H1 (cell line): ENCODE results near the gene ROGDI. TPM values are rescaled to one million over a fixed set of nuclear protein-coding genes. Genes with fewer than 3 reads are reported as not detected.

Source experiments
- CTCF ChIA-PET: fragments of 300-600 bp; sonication (Branson Sonifier 250); formaldehyde crosslinking; loops from one replicate; lab custom pipeline; 2021; ENCODE audit not compliant: partially characterized antibody; lab: Charles Lee
- POLR2A ChIA-PET: fragments of 300-600 bp; sonication (Branson Sonifier 250); formaldehyde crosslinking; loops from one replicate; lab custom pipeline; 2021; ENCODE audit warnings: inconsistent platforms; ENCODE audit not compliant: partially characterized antibody; lab: Charles Lee
- DNase-seq, 2 experiments: peaks; one replicate each; pipeline versions ENCODE4 v3.0.0 to v3.0.0-alpha.2; 2010 to 2022; ENCODE audit warnings: low spot score in 2 of 2, low read depth in 1 of 2, mixed read lengths in 1 of 2
- FAIRE-seq: peaks from 2 replicates; lab custom pipeline; 2011; peaks lifted over from hg19 to GRCh38; lab: Jason Lieb, UNC
- H2AFZ ChIP-seq: 2 replicates; pipeline ENCODE4 v1.8.1; 2012; ENCODE audit warnings: low read length, inconsistent platforms
- H2AK5ac ChIP-seq: 2 replicates; pipeline ENCODE4 v1.6.1; 2013; ENCODE audit warnings: low read depth, low read length
- H2BK120ac ChIP-seq: replicated peaks from 2 replicates; pipeline ENCODE3; 2013; ENCODE audit warnings: low read depth, low read length, inconsistent platforms
- H2BK12ac ChIP-seq: 2 replicates; pipeline ENCODE4 v1.6.1; 2013; ENCODE audit warnings: low read depth, low read length
- H2BK15ac ChIP-seq: 2 replicates; pipeline ENCODE4 v1.6.1; 2013; ENCODE audit warnings: low read length
- H2BK20ac ChIP-seq: 2 replicates; pipeline ENCODE4 v1.6.1; 2013; ENCODE audit warnings: low read length
- H2BK5ac ChIP-seq: 2 replicates; pipeline ENCODE4 v1.6.1; 2013; ENCODE audit warnings: low read depth, low read length
- H3K14ac ChIP-seq: 2 replicates; pipeline ENCODE4 v1.6.1; 2013; ENCODE audit warnings: inconsistent platforms; ENCODE audit not compliant: insufficient read length
- H3K18ac ChIP-seq: 2 replicates; pipeline ENCODE4 v1.6.1; 2013; ENCODE audit warnings: low read length; ENCODE audit errors: extremely low read depth
- H3K23ac ChIP-seq: 2 replicates; pipeline ENCODE4 v1.6.1; 2013; ENCODE audit warnings: inconsistent platforms; ENCODE audit not compliant: insufficient read length
- H3K23me2 ChIP-seq: 2 replicates; pipeline ENCODE4 v1.6.1; 2013; ENCODE audit warnings: low read depth, low read length
- H3K27ac ChIP-seq: 2 replicates; pipeline ENCODE4 v1.6.1; 2011; ENCODE audit warnings: low read depth, low read length, inconsistent platforms
- H3K27me3 ChIP-seq, 4 experiments: replicated peaks in 1 of 4; 1 replicate in 1 of 4; 2 replicates in 3 of 4; pipeline versions ENCODE4 v1.6.1 to v1.8.1; 2011 to 2013; ENCODE audit warnings: low read length in 3 of 4, mild to moderate bottlenecking in 3 of 4, inconsistent platforms in 2 of 4, mixed read lengths in 2 of 4, moderate library complexity in 1 of 4; ENCODE audit not compliant: control insufficient read depth in 3 of 4, insufficient read depth in 3 of 4; ENCODE audit errors: extremely low read depth in 1 of 4
- H3K36me3 ChIP-seq, 4 experiments: 2 replicates each; pipeline versions ENCODE4 v1.6.1 to v1.8.1; 2011 to 2013; ENCODE audit warnings: mild to moderate bottlenecking in 4 of 4, low read length in 3 of 4, moderate library complexity in 2 of 4, control low read depth in 1 of 4, inconsistent platforms in 1 of 4; ENCODE audit not compliant: insufficient read depth in 4 of 4, control insufficient read depth in 2 of 4
- H3K4ac ChIP-seq: replicated peaks from 2 replicates; pipeline ENCODE3; 2013; ENCODE audit warnings: low read length, low read depth, mixed read lengths, inconsistent platforms; ENCODE audit not compliant: insufficient read length
- H3K4me1 ChIP-seq, 4 experiments: replicated peaks in 1 of 4; 1 replicate in 1 of 4; 2 replicates in 3 of 4; pipeline versions ENCODE4 v1.6.1 to v1.8.1; 2011 to 2013; ENCODE audit warnings: low read length in 3 of 4, inconsistent platforms in 2 of 4, mixed read lengths in 1 of 4; ENCODE audit not compliant: insufficient read depth in 4 of 4, control insufficient read depth in 3 of 4
- H3K4me2 ChIP-seq, 2 experiments: 2 replicates each; pipeline versions ENCODE4 v1.6.1 to v1.8.1; 2011 to 2013; ENCODE audit warnings: low read depth in 2 of 2, low read length in 2 of 2, control low read depth in 1 of 2, inconsistent platforms in 1 of 2, mild to moderate bottlenecking in 1 of 2; ENCODE audit not compliant: insufficient read depth in 1 of 2
- H3K4me3 ChIP-seq, 4 experiments: fragments of 200-600, 300-600 bp in 1 of 4; sonication (generic), shearing (Covaris generic), sonication (Bioruptor Twin) in 1 of 4; 2 replicates each; pipeline versions ENCODE4 v1.5.1 to v1.8.1; 2011 to 2016; ENCODE audit warnings: low read length in 4 of 4, low read depth in 3 of 4, control low read depth in 2 of 4, inconsistent platforms in 2 of 4, mild to moderate bottlenecking in 2 of 4, mixed read lengths in 1 of 4, moderate library complexity in 1 of 4; ENCODE audit not compliant: insufficient read depth in 2 of 4; ENCODE audit errors: extremely low read depth in 1 of 4
- H3K56ac ChIP-seq: replicated peaks from 2 replicates; pipeline ENCODE3; 2013; ENCODE audit warnings: low read depth, mild to moderate bottlenecking, mixed read lengths, low read length, inconsistent platforms; ENCODE audit not compliant: insufficient read length
- H3K79me1 ChIP-seq: 2 replicates; pipeline ENCODE4 v1.6.1; 2013; ENCODE audit warnings: low read depth, low read length, control low read depth
- H3K79me2 ChIP-seq, 2 experiments: 2 replicates each; pipeline versions ENCODE4 v1.6.1 to v1.8.1; 2012 to 2013; ENCODE audit warnings: low read length in 2 of 2, mild to moderate bottlenecking in 2 of 2, inconsistent platforms in 1 of 2; ENCODE audit not compliant: insufficient read depth in 2 of 2, control insufficient read depth in 1 of 2
- H3K9ac ChIP-seq, 4 experiments: replicated peaks in 1 of 4; 1 replicate in 1 of 4; 2 replicates in 3 of 4; pipeline versions ENCODE4 v1.6.1 to v1.8.1; 2011 to 2013; ENCODE audit warnings: low read depth in 3 of 4, low read length in 3 of 4, control low read depth in 2 of 4, mild to moderate bottlenecking in 2 of 4, moderate library complexity in 2 of 4, inconsistent platforms in 1 of 4; ENCODE audit errors: extremely low read depth in 1 of 4
- H3K9me3 ChIP-seq, 2 experiments: 2 replicates each; pipeline versions ENCODE4 v1.6.1 to v1.8.1; 2012 to 2013; ENCODE audit warnings: mild to moderate bottlenecking in 2 of 2, moderate library complexity in 2 of 2, control low read depth in 1 of 2, inconsistent platforms in 1 of 2, low read depth in 1 of 2, low read length in 1 of 2, mixed read lengths in 1 of 2; ENCODE audit not compliant: insufficient read depth in 2 of 2
- H4K20me1 ChIP-seq, 2 experiments: replicated peaks in 1 of 2; 2 replicates each; pipeline versions ENCODE3 to v1.8.1; 2011 to 2013; ENCODE audit warnings: inconsistent platforms in 2 of 2, low read length in 2 of 2, mild to moderate bottlenecking in 1 of 2; ENCODE audit not compliant: insufficient read depth in 2 of 2, control insufficient read depth in 1 of 2
- H4K5ac ChIP-seq: 2 replicates; pipeline ENCODE4 v1.6.1; 2013; ENCODE audit warnings: low read length, low read depth, mixed read lengths, inconsistent platforms; ENCODE audit not compliant: insufficient read length
- H4K8ac ChIP-seq: 2 replicates; pipeline ENCODE4 v1.8.0; 2013; ENCODE audit warnings: mild to moderate bottlenecking, moderate library complexity, low read length, inconsistent platforms; ENCODE audit not compliant: insufficient read depth; ENCODE audit errors: extremely low read depth
- H4K91ac ChIP-seq: replicated peaks from 2 replicates; pipeline ENCODE3; 2013; ENCODE audit warnings: low read length, mixed read lengths, inconsistent platforms; ENCODE audit not compliant: insufficient read length
- KDM4A ChIP-seq: IDR thresholded peaks from one replicate; pipeline ENCODE4 v1.7.1; 2012; ENCODE audit warnings: low read depth, mild to moderate bottlenecking, moderate library complexity, low read length, inconsistent platforms; ENCODE audit not compliant: severe bottlenecking
- PHF8 ChIP-seq: fragments of 200-600 bp; sonication (generic); conservative IDR thresholded peaks from 2 replicates; pipeline ENCODE4 v1.7.1; 2012; ENCODE audit warnings: low read depth, mild to moderate bottlenecking, inconsistent platforms, low read length, moderate library complexity
- RAD21 ChIP-seq, 2 experiments: IDR thresholded peaks in 1 of 2; conservative IDR thresholded peaks in 1 of 2; 2 replicates each; pipeline ENCODE4 v1.6.1; 2011; ENCODE audit warnings: low read depth in 2 of 2, low read length in 2 of 2, improper control_type of control experiment in 1 of 2, inconsistent platforms in 1 of 2, mild to moderate bottlenecking in 1 of 2, moderate library complexity in 1 of 2
- RNF2 ChIP-seq: fragments of 200-900, 300-1000 bp; sonication (generic); IDR thresholded peaks from 2 replicates; pipeline ENCODE4 v1.7.1; 2016; ENCODE audit warnings: borderline replicate concordance, low read depth, mild to moderate bottlenecking, antibody characterized with exemption, low read length; ENCODE audit not compliant: poor library complexity, severe bottlenecking; ENCODE audit errors: missing control alignments
- WGBS, 2 experiments: shearing (Covaris generic) in 1 of 2; methylation state at CpG; one replicate each; pipeline versions ENCODE4 v1.1.6 to v1.1.7; 2013 to 2015; ENCODE audit warnings: low lambda C conversion rate in 2 of 2, mixed read lengths in 2 of 2, inconsistent platforms in 1 of 2, low coverage in 1 of 2, missing lambda C conversion rate in 1 of 2; ENCODE audit not compliant: insufficient replicate concordance in 2 of 2, insufficient coverage in 1 of 2, insufficient read length in 1 of 2; ENCODE audit errors: extremely low coverage in 1 of 2, missing lambda C conversion rate in 1 of 2; 5-methylcytosine and 5-hydroxymethylcytosine counted together
- polyA plus RNA-seq, 7 experiments: library from polyadenylated mRNA; depleted of rRNA in 3 of 7; stranded (reverse) in 5 of 7; unstranded in 2 of 7; fragments of >200 nt in 5 of 7; fragments of 200-250 nt in 2 of 7; gene quantifications; 1 replicate in 5 of 7; 2 replicates in 1 of 7; 4 replicates in 1 of 7; pipeline versions ENCODE4 v1.2.1 to v1.2.3, GENCODE V29; 2011 to 2013; ENCODE audit warnings: missing spikeins in 2 of 7, mixed read lengths in 2 of 7
- total RNA-seq: library from RNA; stranded (reverse); fragmentation: NEBNext Ultra II Directional; extraction: Animal tissue kit (Norgen Biotek cat#: 25700); gene quantifications from 2 replicates; pipeline ENCODE4 v1.2.1, GENCODE V29; 2021
- TF ChIP-seq, protein P1 (sequence below): IDR thresholded peaks from 2 replicates; pipeline ENCODE4 v1.6.1; 2012; ENCODE audit warnings: low read length, inconsistent platforms

The ROGDI gene
- total and polyA plus RNA-seq, 2 of the 8 experiments (the other 6 are each of a cell fraction or from before 2014, with no cell fraction given): 27.4 to 68.4 TPM

DNA sequence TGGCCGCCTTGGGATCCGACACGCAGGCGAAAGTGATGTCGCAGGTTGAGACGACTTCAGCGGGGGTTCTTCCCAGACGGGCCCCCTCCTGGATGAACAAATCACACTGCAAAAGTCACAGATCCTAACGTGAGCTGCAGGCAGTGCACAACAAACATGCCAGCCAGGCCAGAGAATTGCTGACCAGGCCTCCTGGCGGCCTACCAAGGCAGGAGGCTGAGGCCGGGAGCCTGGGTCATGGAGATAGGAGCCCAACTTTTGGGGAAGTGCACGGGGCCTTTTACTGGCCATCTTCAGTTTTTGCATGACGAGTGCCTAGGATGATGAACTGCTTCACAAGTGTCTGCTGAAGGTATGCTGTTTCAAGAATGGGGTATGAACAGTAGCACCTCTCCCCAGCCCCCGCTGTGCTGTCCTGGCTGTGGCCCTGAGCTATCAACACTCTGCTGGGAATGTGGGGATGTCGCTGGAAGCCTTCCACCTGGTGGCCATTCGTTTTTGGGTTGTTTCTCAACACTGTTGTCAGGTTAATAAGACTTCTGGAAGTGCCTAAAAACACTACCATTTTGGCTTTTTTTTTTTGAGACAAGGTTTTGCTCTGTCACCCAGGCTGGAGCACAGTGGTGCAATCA is 12.2 kb upstream of the ROGDI start:
- H3K23me2 ChIP-seq: no peaks in the 10 kb centered on the region

More for the DNA sequence above, 12.2 kb upstream of the ROGDI start:
- WGBS, 2 experiments: 95% methylated on average over 15 of the region's 16 CpGs; no CpG with 5 or more reads in 1 of the 2 experiments
- no peak overlapping the region for H2AK5ac ChIP-seq
- H3K4me3 ChIP-seq: no peak overlapping the region
- FAIRE-seq (no peak), DNase-seq (no peak)
- H4K20me1 ChIP-seq: peaks cover 0 to 8% of the 10 kb centered on the region in 2 experiments
- H3K23ac ChIP-seq: no peak overlapping the region
- ChIA-PET CTCF (interaction anchor here (0.6 to 1.8 kb wide), 3 partner anchors 41 to 98 kb away, joined by 3 to 7 read pairs (median 3); no protein-coding TSS in a partner anchor), POLR2A (interaction anchor here (0.9 to 1.0 kb wide), 3 partner anchors 10 to 59 kb away, joined by 3 to 4 read pairs (median 3); no protein-coding TSS in a partner anchor)
- H3K27me3 ChIP-seq: no peaks in the 10 kb centered on the region
- no peak overlapping the region for H2BK120ac ChIP-seq
- H3K4me2 ChIP-seq: no peak overlapping the region
- no peaks in the 10 kb centered on the region for H3K79me2 ChIP-seq
- no peak overlapping the region for H3K27ac ChIP-seq
- H3K9me3 ChIP-seq: no peaks in the 10 kb centered on the region
- H2BK12ac ChIP-seq: no peak overlapping the region
- no peak overlapping the region for H3K9ac ChIP-seq
- TF ChIP-seq RNF2 (no peak), PHF8 (no peak), RAD21 (IDR thresholded peaks at IDR 0.05 in 1 of 2, conservative IDR thresholded peaks at IDR 0.05 in 1 of 2; ENCODE audit: low read depth in 2 of 2, low read length in 2 of 2) (peak in 1 of 2 experiments; percentile 4; a peak in 2 of 4 replicates), KDM4A (no peak)
- TF ChIP-seq, protein P1, sequence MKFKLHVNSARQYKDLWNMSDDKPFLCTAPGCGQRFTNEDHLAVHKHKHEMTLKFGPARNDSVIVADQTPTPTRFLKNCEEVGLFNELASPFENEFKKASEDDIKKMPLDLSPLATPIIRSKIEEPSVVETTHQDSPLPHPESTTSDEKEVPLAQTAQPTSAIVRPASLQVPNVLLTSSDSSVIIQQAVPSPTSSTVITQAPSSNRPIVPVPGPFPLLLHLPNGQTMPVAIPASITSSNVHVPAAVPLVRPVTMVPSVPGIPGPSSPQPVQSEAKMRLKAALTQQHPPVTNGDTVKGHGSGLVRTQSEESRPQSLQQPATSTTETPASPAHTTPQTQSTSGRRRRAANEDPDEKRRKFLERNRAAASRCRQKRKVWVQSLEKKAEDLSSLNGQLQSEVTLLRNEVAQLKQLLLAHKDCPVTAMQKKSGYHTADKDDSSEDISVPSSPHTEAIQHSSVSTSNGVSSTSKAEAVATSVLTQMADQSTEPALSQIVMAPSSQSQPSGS: no peak
- no peak overlapping the region for H3K56ac ChIP-seq
- no peak overlapping the region for H2AFZ ChIP-seq
- no peaks in the 10 kb centered on the region for H3K79me1 ChIP-seq
- H4K5ac ChIP-seq: no peak overlapping the region
- H3K14ac ChIP-seq: no peak overlapping the region
- no peak overlapping the region for H2BK20ac ChIP-seq
- no peak overlapping the region for H4K91ac ChIP-seq
- peaks cover 7 to 53% (median 40%) of the 10 kb centered on the region in 4 experiments for H3K36me3 ChIP-seq
- H4K8ac ChIP-seq: no peak overlapping the region
- H3K4me1 ChIP-seq: no peaks in the 10 kb centered on the region
- no peak overlapping the region for H3K18ac ChIP-seq
- no peak overlapping the region for H2BK15ac ChIP-seq
- no peak overlapping the region for H2BK5ac ChIP-seq
- H3K4ac ChIP-seq: no peak overlapping the region
